DND-41 (cell line): ENCODE results near the gene ZCCHC8.

Experiments used
- CTCF ChIP-seq: IDR thresholded peaks from 2 replicates; pipeline ENCODE4 v1.5.1; 2012; ENCODE audit warnings: borderline replicate concordance, low read length, moderate library complexity, mild to moderate bottlenecking; ENCODE audit not compliant: poor library complexity, severe bottlenecking; ENCODE audit errors: extremely low read depth
- EZH2 ChIP-seq: IDR thresholded peaks from 3 replicates; pipeline ENCODE4 v1.6.1; 2012; ENCODE audit warnings: borderline replicate concordance, low read depth, mild to moderate bottlenecking, moderate library complexity, low read length, inconsistent platforms; ENCODE audit not compliant: severe bottlenecking

DNA sequence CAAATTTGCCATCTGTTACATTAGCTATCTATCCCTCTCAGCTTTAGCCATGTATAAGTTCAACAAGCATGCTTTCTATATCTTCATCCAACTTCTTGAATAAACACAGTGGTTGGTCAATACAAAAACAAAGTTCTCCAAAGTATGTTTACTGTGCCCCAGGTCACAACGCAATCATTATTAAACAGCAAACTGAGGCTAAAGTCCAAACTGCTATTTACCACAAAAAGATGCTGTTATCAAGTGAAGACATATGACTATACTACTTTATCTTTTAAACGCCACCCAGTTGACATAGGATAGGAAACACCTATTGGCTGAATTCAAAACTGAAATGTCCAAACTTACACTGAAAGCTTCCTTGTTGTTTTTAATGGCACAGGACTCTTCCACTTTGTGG lies 11.7 kb downstream of the ZCCHC8 start:
- no peak for TF ChIP-seq CTCF
- TF ChIP-seq EZH2, result no peak
